IMR-90 (cell line): ENCODE data around the gene PFDN6.

ENCODE experiments used
- BHLHE40 ChIP-seq: fragments of 150-350 bp; IDR thresholded peaks from 2 replicates; pipeline ENCODE4 v1.6.1; 2016; ENCODE audit warnings: mild to moderate bottlenecking, low read depth, low read length
- CEBPB ChIP-seq: IDR thresholded peaks from 2 replicates; pipeline ENCODE4 v1.6.1; 2012; ENCODE audit warnings: low read depth, low read length, improper control_type of control experiment
- CHD1 ChIP-seq: IDR thresholded peaks from 2 replicates; pipeline ENCODE4 v1.6.1; 2012; ENCODE audit warnings: low read depth, low read length, improper control_type of control experiment
- CTCF ChIP-seq: conservative IDR thresholded peaks from 2 replicates; pipeline ENCODE4 v1.5.1; 2012; ENCODE audit warnings: mild to moderate bottlenecking, low read depth, low read length, improper control_type of control experiment
- ELK1 ChIP-seq: fragments of 150-350 bp; IDR thresholded peaks from 2 replicates; pipeline ENCODE4 v1.6.1; 2016; ENCODE audit warnings: low read depth, mild to moderate bottlenecking, low read length, moderate library complexity, borderline replicate concordance
- MAFK ChIP-seq: IDR thresholded peaks from 2 replicates; pipeline ENCODE4 v1.6.1; 2012; ENCODE audit warnings: low read depth, low read length, improper control_type of control experiment
- MAZ ChIP-seq: IDR thresholded peaks from 2 replicates; pipeline ENCODE4 v1.6.1; 2012; ENCODE audit warnings: low read depth, mild to moderate bottlenecking, low read length, improper control_type of control experiment, moderate library complexity, borderline replicate concordance
- MXI1 ChIP-seq: IDR thresholded peaks from 2 replicates; pipeline ENCODE4 v1.6.1; 2012; ENCODE audit warnings: low read depth, mild to moderate bottlenecking, low read length, moderate library complexity, borderline replicate concordance
- NFE2L2 ChIP-seq: fragments of 150-350 bp; IDR thresholded peaks from 2 replicates; pipeline ENCODE4 v1.6.1; 2016; ENCODE audit warnings: low read depth, mild to moderate bottlenecking, low read length
- POLR2A ChIP-seq: IDR thresholded peaks from 2 replicates; pipeline ENCODE4 v1.6.1; 2012; ENCODE audit warnings: mild to moderate bottlenecking, low read depth, low read length
- RAD21 ChIP-seq: IDR thresholded peaks from 2 replicates; pipeline ENCODE4 v1.6.1; 2012; ENCODE audit warnings: low read length, improper control_type of control experiment
- RCOR1 ChIP-seq: IDR thresholded peaks from 2 replicates; pipeline ENCODE4 v1.6.1; 2012; ENCODE audit warnings: mild to moderate bottlenecking, low read length, improper control_type of control experiment; ENCODE audit not compliant: insufficient replicate concordance
- SMC3 ChIP-seq: fragments of 150-350 bp; IDR thresholded peaks from 2 replicates; pipeline ENCODE4 v1.6.1; 2016; ENCODE audit warnings: low read depth, mild to moderate bottlenecking, antibody characterized with exemption, low read length, moderate library complexity
- USF2 ChIP-seq: fragments of 150-350 bp; IDR thresholded peaks from 2 replicates; pipeline ENCODE4 v1.6.1; 2017; ENCODE audit warnings: mild to moderate bottlenecking, antibody characterized with exemption, low read length, low read depth

- no peak for TF ChIP-seq RAD21
- no peak for TF ChIP-seq USF2
- no peak for TF ChIP-seq CTCF
- TF ChIP-seq CHD1 = no peak
- TF ChIP-seq ELK1 = no peak
- no peak for TF ChIP-seq MAFK
- no peak for TF ChIP-seq POLR2A
- TF ChIP-seq MAZ = no peak
- TF ChIP-seq MXI1 = no peak
- no peak for TF ChIP-seq NFE2L2
- TF ChIP-seq RCOR1 = no peak
- TF ChIP-seq CEBPB = no peak
- TF ChIP-seq BHLHE40 = no peak
- TF ChIP-seq SMC3 = no peak
Observed at GRCh38 chr6:33251395-33252012, 37.9 kb upstream of the PFDN6 start.
